PFSK-1 (cell line): ENCODE data around the gene TLR1. TPM values are rescaled to one million over a fixed set of nuclear protein-coding genes. Genes with fewer than 3 reads are reported as not detected.

ENCODE experiments used
- FOXP2 ChIP-seq: optimal IDR thresholded peaks from 2 replicates; pipeline ENCODE3; 2011; ENCODE audit warnings: borderline replicate concordance, control low read depth, inconsistent platforms; ENCODE audit not compliant: insufficient read depth; ENCODE audit errors: extremely low read length, extremely low read depth
- POLR2AphosphoS5 ChIP-seq: IDR thresholded peaks from 2 replicates; pipeline ENCODE4 v1.6.1; 2012; ENCODE audit warnings: low read depth, mild to moderate bottlenecking, control low read depth, low read length, moderate library complexity
- SIN3A ChIP-seq: IDR thresholded peaks from 2 replicates; pipeline ENCODE4 v1.6.1; 2012; ENCODE audit warnings: mild to moderate bottlenecking, low read length, moderate library complexity, borderline replicate concordance; ENCODE audit not compliant: insufficient read depth
- TAF1 ChIP-seq: IDR thresholded peaks from 2 replicates; pipeline ENCODE4 v1.6.1; 2012; ENCODE audit warnings: low read length, control low read depth, borderline replicate concordance; ENCODE audit not compliant: insufficient read depth
- polyA plus RNA-seq: library from polyadenylated mRNA; unstranded; fragments of >200 nt; gene quantifications from one replicate; pipeline ENCODE4 v1.2.1, GENCODE V29; 2012; ENCODE audit warnings: low read depth, missing spikeins; ENCODE audit not compliant: insufficient read length
- TF ChIP-seq, protein P1 (sequence below), 2 experiments: IDR thresholded peaks; 2 replicates each; pipeline versions ENCODE4 v1.6.1 to v1.8.0; 2011 to 2012; ENCODE audit warnings: low read depth in 2 of 2, low read length in 2 of 2, control low read depth in 1 of 2, inconsistent platforms in 1 of 2, mild to moderate bottlenecking in 1 of 2, moderate library complexity in 1 of 2; ENCODE audit not compliant: insufficient read depth in 1 of 2

The TLR1 gene, protein sequence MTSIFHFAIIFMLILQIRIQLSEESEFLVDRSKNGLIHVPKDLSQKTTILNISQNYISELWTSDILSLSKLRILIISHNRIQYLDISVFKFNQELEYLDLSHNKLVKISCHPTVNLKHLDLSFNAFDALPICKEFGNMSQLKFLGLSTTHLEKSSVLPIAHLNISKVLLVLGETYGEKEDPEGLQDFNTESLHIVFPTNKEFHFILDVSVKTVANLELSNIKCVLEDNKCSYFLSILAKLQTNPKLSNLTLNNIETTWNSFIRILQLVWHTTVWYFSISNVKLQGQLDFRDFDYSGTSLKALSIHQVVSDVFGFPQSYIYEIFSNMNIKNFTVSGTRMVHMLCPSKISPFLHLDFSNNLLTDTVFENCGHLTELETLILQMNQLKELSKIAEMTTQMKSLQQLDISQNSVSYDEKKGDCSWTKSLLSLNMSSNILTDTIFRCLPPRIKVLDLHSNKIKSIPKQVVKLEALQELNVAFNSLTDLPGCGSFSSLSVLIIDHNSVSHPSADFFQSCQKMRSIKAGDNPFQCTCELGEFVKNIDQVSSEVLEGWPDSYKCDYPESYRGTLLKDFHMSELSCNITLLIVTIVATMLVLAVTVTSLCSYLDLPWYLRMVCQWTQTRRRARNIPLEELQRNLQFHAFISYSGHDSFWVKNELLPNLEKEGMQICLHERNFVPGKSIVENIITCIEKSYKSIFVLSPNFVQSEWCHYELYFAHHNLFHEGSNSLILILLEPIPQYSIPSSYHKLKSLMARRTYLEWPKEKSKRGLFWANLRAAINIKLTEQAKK
- 1.3 TPM for polyA plus RNA-seq

DNA sequence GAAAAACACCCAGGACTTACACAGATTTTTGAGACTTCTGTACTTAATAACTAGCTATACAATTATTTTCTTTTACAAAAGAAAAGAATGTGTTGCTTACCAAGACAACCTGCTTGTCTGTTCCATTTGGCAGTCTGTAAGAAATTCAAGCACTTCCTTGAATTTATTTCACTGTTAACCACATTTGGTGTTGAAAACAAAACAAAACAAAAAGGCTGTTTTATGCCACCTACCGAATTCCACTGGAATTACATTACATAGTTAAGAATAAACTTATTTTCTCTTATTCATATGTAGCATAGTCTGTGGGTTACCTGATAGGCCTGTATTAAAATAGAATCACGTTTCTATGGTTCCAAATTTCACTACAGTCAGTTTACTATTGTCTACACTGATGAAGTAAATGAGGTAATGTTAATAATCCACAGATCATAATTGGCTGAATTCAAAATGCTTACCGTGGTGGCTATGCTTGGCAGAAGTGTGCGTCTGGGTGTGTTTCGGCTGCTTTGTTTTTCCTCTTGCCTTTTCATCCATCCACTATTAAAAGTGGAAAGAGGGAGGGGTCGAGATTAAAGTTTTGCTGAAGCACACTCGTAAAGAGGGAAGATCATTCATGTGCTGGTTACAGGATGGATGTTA lies at the start of gene TLR1:
Gene TLR1, minus strand, starts transcription at position 138 of the 642 bp plus-strand sequence. CDS start 5,960 bp downstream, outside the sequence.
- no peak for TF ChIP-seq SIN3A
- TF ChIP-seq POLR2AphosphoS5: no peak
- TF ChIP-seq TAF1: no peak
- no peak for TF ChIP-seq FOXP2
- TF ChIP-seq, protein P1, sequence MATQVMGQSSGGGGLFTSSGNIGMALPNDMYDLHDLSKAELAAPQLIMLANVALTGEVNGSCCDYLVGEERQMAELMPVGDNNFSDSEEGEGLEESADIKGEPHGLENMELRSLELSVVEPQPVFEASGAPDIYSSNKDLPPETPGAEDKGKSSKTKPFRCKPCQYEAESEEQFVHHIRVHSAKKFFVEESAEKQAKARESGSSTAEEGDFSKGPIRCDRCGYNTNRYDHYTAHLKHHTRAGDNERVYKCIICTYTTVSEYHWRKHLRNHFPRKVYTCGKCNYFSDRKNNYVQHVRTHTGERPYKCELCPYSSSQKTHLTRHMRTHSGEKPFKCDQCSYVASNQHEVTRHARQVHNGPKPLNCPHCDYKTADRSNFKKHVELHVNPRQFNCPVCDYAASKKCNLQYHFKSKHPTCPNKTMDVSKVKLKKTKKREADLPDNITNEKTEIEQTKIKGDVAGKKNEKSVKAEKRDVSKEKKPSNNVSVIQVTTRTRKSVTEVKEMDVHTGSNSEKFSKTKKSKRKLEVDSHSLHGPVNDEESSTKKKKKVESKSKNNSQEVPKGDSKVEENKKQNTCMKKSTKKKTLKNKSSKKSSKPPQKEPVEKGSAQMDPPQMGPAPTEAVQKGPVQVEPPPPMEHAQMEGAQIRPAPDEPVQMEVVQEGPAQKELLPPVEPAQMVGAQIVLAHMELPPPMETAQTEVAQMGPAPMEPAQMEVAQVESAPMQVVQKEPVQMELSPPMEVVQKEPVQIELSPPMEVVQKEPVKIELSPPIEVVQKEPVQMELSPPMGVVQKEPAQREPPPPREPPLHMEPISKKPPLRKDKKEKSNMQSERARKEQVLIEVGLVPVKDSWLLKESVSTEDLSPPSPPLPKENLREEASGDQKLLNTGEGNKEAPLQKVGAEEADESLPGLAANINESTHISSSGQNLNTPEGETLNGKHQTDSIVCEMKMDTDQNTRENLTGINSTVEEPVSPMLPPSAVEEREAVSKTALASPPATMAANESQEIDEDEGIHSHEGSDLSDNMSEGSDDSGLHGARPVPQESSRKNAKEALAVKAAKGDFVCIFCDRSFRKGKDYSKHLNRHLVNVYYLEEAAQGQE (IDR thresholded peaks at IDR 0.05; ENCODE audit: insufficient read depth in 1 of 2, low read depth in 2 of 2, low read length in 2 of 2): no peak

DNA sequence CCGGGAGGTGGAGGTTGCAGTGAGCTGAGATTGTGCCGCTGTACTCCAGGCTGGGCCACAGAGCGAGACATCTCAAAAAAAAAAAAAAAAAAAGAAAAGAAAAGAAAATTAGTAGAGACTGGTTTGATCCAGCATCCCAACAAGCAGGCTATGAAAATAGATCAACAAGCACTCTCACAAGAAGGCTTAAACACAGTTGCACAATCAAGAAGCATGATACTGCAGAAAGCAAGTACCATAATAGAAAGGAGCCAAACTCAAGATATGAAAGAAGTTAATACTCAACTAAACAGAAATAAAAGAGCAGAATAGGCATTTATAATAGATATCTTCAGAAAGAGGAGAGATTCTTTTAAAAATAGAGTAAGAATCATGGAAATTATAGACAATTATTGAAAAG lies 41.4 kb upstream of the TLR1 start:
- TF ChIP-seq, protein P1 (IDR thresholded peaks at IDR 0.05; ENCODE audit: insufficient read depth in 1 of 2, low read depth in 2 of 2, low read length in 2 of 2): no peak
- TF ChIP-seq POLR2AphosphoS5 (no peak), SIN3A (no peak), TAF1 (no peak), FOXP2 (no peak)

DNA sequence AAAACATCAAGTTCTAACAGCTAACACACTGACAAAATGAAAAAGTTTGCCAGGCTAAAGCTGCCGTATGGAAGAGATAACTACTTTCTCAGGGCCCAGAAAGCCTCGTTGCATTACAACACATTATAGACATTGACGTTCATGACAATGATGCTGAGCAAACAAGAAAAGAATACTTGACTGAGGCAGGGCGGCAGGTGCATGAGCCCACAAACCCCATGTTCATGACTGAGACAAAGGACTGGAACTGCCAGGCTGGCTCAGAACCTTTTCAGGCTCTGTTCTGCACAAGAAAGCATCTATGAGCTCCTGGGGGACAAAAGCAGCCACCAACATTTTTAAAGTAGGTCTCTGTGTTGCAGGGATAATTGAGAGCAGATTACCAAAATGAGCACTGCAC lies 38.4 kb upstream of the TLR1 start:
- TF ChIP-seq SIN3A (no peak), POLR2AphosphoS5 (no peak), TAF1 (no peak)

DNA sequence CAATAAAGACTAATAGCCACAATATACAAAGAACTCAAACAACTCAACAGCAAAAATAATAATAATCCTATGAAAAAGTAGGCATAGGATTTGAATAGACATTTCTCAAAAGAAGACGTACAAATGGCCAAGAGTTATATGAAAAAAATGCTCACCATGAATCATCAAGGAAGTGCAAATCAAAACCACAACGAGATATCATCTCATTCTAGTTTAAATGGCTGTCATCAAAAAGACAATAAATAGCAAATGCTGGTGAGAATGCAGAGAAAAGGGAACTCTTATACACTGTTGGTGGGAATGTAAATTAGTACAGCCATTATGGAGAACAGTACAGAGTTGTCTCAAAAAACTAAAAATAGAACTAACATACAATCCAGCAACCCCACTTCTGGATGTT lies 33.3 kb upstream of the TLR1 start:
- no peak for TF ChIP-seq SIN3A

DNA sequence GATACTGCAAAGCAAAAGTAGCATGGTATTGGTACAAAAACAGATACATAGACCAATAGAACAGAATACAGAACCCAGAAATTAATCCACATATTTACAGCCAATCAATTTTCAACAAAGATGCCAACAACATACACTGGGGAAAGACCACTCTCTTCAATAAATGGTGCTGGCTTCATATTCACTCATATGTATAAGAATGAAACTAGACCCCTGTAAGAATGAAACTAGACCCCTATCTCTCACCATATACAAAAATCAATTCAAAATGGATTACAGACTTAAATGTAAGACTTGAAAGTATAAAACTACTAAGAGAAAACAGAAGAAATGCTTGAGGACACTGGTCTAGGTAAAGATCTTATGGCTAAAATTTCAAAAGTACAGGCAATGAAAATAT lies 32.7 kb upstream of the TLR1 start:
- TF ChIP-seq, protein P1 (IDR thresholded peaks at IDR 0.05; ENCODE audit: insufficient read depth in 1 of 2, low read depth in 2 of 2, low read length in 2 of 2): no peak
- no peak for TF ChIP-seq TAF1
- no peak for TF ChIP-seq FOXP2

DNA sequence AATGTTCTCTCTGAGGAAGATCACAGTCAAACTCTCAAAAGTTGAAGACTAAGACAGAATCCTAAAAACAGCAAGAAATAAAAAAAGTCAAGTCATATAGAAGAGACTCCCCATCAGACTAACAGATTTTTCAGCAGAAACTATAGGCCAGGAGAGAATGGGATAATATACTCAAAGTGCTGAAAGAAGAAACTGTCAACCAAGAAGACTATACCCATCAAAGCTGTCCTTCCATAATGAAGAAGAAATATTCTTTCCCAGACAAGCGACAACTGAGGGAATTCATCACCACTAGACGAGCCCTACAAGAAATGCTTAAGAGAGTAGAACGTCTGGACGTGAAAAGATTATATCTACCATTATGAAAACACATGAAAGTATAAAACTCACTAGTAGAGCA lies 30.0 kb upstream of the TLR1 start:
- no peak for TF ChIP-seq FOXP2
